Tibial artery (tissue), 4 donors: ENCODE results near the gene ZNF304.

Experiments used
- DNase-seq, 2 donors: peaks; one replicate each; pipeline ENCODE4 v3.0.0-alpha.2; 2019
- H3K27ac ChIP-seq, 2 donors: fragments of 200-600 bp; sonication (generic) in 1 of 2; 1 replicate in 1 of 2; 2 replicates in 1 of 2; pipeline ENCODE4 v1.5.1; 2018 to 2019; ENCODE audit warnings: mild to moderate bottlenecking in 1 of 2
- H3K27me3 ChIP-seq, 2 donors: fragments of 200-600 bp; sonication (generic) in 1 of 2; one replicate each; pipeline versions ENCODE4 v1.5.1 to v1.6.0; 2016 to 2019
- H3K36me3 ChIP-seq, 3 donors: fragments of 200-600 bp; sonication (generic) in 2 of 3; one replicate each; pipeline ENCODE4 v1.5.1; 2016 to 2019; ENCODE audit warnings: mild to moderate bottlenecking in 2 of 3
- H3K4me1 ChIP-seq, 4 donors: fragments of 200-600 bp; sonication (generic) in 2 of 4; 1 replicate in 3 of 4; 2 replicates in 1 of 4; pipeline ENCODE4 v1.5.1; 2016 to 2019
- H3K4me3 ChIP-seq, 2 donors: fragments of 200-600 bp; sonication (generic) in 1 of 2; 1 replicate in 1 of 2; 2 replicates in 1 of 2; pipeline ENCODE4 v1.5.1; 2018 to 2019; ENCODE audit warnings: mild to moderate bottlenecking in 2 of 2
- H3K9me3 ChIP-seq, 3 donors: fragments of 200-600 bp; sonication (generic) in 1 of 3; one replicate each; pipeline ENCODE4 v1.5.1; 2016 to 2019
- intact Hi-C: fragments of 100-400 bp; cut with DNase I; formaldehyde crosslinking; loops from one replicate; pipeline ENCODE4 v1.15.0; 2023; ENCODE audit warnings: low total_unique reads
- TF ChIP-seq, protein P1 (sequence below), 2 experiments: fragments of 200-600 bp in 1 of 2; fragments of 450-650 bp in 1 of 2; IDR thresholded peaks; one replicate each; pipeline ENCODE4 v1.5.1; 2017 to 2019; ENCODE audit warnings: antibody characterized with exemption in 2 of 2, mild to moderate bottlenecking in 1 of 2, moderate library complexity in 1 of 2

Gene ZNF304

DNA sequence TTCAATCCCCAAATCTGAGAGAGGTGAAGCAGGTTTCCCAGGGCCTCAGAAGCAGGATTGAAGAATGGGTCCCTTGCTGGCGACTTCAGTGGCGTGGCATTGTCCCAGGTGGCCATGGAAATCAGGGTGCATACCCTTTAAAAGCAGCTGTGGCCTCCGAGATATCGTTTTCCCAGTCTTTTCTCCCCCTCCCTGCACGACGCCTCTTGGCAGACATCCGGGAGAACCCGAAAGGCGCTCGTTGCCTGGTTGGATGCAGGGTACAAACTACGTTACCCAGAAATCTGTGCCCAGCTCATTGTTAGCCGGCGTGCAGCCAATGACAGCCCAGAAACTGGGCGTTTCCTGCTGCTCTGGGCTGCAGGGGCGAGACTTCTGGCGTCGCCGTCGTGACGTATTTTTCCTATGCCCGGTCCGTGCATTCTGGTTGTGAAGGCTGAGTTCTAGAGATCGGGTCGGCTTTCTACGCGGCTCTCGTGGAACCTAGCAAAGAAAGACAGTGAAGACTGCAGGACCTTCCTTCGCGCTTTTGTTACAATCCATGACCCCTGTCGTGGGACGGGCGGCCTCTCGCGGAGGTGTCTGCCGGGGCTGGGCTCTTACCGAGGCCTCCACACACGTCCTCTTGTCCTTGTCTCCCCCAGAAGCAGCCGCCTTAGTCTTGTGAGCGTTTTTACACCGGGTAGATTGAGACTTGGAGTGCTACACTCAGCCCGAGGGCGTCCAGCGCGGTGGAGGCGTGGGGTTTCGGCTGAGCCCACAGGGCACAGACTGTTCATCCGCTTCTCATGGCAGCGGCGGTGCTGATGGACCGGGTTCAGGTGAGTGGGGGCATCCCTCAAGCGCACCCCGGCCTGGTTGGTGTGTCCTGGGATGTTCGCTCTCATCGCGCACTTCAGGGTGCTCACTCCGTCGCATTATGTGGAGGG, at the start of gene ZNF304:
TSS of gene ZNF304 (plus strand) at position 395 of the 929 bp plus-strand sequence. CDS start at position 789, 394 bp downstream.
- intact Hi-C loops = no loop called here
- peak within 1 kb of the TSS; percentile 70 to 79 for H3K27ac ChIP-seq
- H3K36me3 ChIP-seq = peaks cover 36 to 41% (median 39%) of the 10 kb centered on the region in 3 donors
- DNase-seq = peak; percentile 92 to 94
- TF ChIP-seq, protein P1, sequence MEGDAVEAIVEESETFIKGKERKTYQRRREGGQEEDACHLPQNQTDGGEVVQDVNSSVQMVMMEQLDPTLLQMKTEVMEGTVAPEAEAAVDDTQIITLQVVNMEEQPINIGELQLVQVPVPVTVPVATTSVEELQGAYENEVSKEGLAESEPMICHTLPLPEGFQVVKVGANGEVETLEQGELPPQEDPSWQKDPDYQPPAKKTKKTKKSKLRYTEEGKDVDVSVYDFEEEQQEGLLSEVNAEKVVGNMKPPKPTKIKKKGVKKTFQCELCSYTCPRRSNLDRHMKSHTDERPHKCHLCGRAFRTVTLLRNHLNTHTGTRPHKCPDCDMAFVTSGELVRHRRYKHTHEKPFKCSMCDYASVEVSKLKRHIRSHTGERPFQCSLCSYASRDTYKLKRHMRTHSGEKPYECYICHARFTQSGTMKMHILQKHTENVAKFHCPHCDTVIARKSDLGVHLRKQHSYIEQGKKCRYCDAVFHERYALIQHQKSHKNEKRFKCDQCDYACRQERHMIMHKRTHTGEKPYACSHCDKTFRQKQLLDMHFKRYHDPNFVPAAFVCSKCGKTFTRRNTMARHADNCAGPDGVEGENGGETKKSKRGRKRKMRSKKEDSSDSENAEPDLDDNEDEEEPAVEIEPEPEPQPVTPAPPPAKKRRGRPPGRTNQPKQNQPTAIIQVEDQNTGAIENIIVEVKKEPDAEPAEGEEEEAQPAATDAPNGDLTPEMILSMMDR (IDR thresholded peaks at IDR 0.05) = no peak
- H3K4me3 ChIP-seq = peak within 1 kb of the TSS; percentile 63 to 98
- peaks cover 5 to 22% (median 11%) of the 10 kb centered on the region in 4 donors for H3K4me1 ChIP-seq
- H3K27me3 ChIP-seq = no peaks in the 10 kb centered on the region
- H3K9me3 ChIP-seq = peaks cover 0 to 39% (median 33%) of the 10 kb centered on the region in 3 donors

DNA sequence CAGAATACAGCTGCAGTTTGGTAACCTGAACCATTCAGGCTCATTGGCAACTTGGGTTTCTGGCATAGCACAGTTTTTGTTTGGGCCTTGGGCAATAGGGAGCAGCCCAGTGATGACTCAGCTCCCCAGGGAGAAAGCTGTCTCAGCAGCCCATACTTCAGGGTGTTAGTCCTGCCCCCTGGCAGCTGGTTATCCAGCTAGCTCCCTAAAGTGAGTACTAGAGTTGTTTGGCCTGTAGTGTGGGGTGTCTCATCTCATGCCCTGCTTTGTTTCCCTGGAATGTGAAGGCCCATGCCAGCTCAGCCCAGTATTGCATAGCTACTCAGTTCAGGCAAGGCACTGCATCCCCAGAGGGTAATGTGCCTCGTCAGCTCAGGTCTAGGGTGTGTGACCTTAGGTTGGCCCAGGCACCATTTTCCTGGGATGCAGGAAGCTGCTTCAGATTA, 49.0 kb upstream of the ZNF304 start:
- no peaks in the 10 kb centered on the region for H3K27me3 ChIP-seq
- TF ChIP-seq, protein P1 (IDR thresholded peaks at IDR 0.05) = no peak
- H3K9me3 ChIP-seq = peaks cover 0 to 39% (median 3%) of the 10 kb centered on the region in 3 donors
- intact Hi-C loops = no loop called here
- DNase-seq = peak; percentile 39 to 75
- H3K4me1 ChIP-seq = peaks cover 0 to 18% (median 13%) of the 10 kb centered on the region in 4 donors
- peak overlapping the region in 1 of 2 donors; percentile 24 for H3K27ac ChIP-seq
- H3K36me3 ChIP-seq = peaks cover 58 to 83% (median 62%) of the 10 kb centered on the region in 3 donors
- H3K4me3 ChIP-seq = no peak overlapping the region

DNA sequence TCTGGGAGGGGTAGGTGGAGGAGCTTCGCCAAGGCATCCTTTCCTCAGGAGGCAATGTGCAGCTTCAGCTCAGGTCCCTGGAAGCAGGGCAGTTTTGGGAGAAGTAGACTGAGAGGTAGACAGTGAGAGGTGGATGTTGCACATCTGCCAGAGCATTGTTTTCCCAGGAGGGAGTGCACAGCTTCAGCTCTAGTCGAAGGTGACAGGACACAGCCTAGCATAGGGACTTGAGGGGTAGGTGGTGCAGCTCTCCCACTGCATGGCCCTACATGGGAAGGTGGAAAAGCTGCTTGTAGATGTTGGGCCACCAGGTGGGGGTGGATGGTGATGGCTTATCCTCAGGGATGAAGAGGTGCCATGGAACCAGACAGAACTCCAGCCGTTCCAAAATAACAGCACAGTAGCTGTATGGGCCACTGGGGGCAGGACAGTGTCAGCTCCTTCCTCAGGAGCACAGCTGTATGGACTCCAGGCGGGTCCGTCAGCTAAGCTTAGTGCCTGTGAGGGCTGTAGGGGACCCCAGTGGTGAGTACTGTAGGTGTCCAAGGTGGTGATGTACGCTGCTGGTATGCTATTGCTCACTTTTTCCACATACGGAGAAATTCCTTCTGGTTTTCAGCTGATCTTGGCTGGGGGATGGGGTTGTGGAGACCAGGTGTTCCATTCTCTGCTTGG, 48.2 kb upstream of the ZNF304 start:
- Histone ChIP-seq H3K4me3 (no peak overlapping the region), H3K27me3 (no peaks in the 10 kb centered on the region), H3K27ac (no peak overlapping the region), H3K36me3 (peaks cover 51 to 74% (median 62%) of the 10 kb centered on the region in 3 donors), H3K4me1 (peaks cover 0 to 18% (median 13%) of the 10 kb centered on the region in 4 donors), H3K9me3 (peaks cover 0 to 39% (median 3%) of the 10 kb centered on the region in 3 donors)
- intact Hi-C loops = no loop called here
- TF ChIP-seq, protein P1 (IDR thresholded peaks at IDR 0.05) = no peak
- no peak for DNase-seq

DNA sequence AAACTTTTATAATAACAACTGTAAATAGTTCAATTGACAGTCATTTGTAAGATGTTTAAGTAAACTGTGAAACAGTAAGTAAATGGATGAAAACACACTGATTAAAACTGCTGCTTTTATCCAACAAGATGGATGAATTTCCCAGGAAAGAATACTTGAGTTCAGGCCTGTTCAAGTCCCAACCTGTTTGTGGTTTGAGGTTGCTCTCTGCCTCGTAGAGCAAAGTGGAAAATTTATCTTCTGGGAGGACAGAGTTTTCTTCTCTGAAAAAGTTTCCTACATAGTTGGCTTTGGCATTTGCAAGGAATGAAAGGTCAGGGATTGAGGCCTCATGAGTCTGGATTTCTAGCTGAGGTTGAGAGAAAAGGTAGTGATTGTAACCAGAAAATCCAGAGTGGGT, 46.0 kb upstream of the ZNF304 start:
- H3K27me3 ChIP-seq = no peaks in the 10 kb centered on the region
- TF ChIP-seq, protein P1 (IDR thresholded peaks at IDR 0.05) = no peak
- no peak for DNase-seq
- no peak overlapping the region for H3K4me3 ChIP-seq
- intact Hi-C loops = no loop called here
- peaks cover 0 to 18% (median 13%) of the 10 kb centered on the region in 4 donors for H3K4me1 ChIP-seq
- H3K36me3 ChIP-seq = peaks cover 29 to 55% (median 45%) of the 10 kb centered on the region in 3 donors
- H3K27ac ChIP-seq = no peak overlapping the region
- H3K9me3 ChIP-seq = peaks cover 0 to 42% (median 0%) of the 10 kb centered on the region in 3 donors

DNA sequence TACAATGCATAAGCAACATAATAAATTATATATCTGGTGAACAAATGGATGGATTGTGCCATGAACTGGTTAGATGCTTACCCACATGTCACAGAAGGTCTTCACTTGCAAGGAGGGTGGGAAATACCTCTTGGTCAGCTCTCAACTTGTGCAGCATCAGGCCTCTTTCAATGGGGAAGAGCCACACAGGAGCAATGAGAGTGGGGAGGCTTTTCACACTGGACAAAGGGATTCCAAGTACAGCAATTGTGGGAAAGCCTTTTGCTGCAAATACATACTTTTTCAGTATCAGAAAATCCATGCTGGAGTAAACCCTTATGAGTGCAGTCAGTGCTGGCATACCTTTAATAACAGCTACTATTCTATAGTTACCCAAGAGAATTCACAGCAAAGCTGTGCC, 42.6 kb upstream of the ZNF304 start:
- DNase-seq = no peak
- peaks cover 0 to 20% (median 15%) of the 10 kb centered on the region in 3 donors for H3K36me3 ChIP-seq
- no peak overlapping the region for H3K4me3 ChIP-seq
- no peaks in the 10 kb centered on the region for H3K27me3 ChIP-seq
- peaks cover 0 to 17% (median 0%) of the 10 kb centered on the region in 3 donors for H3K9me3 ChIP-seq
- TF ChIP-seq, protein P1 (IDR thresholded peaks at IDR 0.05) = no peak
- no peak overlapping the region for H3K27ac ChIP-seq
- intact Hi-C loops = no loop called here
- H3K4me1 ChIP-seq = no peaks in the 10 kb centered on the region
